ELR (cell line): ENCODE data around the gene TMEM258.

Experiments
- DNase-seq: peaks from one replicate; pipeline ENCODE4 v3.0.0-alpha.2; 2015; ENCODE audit warnings: low read depth

TMEM258 gene

DNA sequence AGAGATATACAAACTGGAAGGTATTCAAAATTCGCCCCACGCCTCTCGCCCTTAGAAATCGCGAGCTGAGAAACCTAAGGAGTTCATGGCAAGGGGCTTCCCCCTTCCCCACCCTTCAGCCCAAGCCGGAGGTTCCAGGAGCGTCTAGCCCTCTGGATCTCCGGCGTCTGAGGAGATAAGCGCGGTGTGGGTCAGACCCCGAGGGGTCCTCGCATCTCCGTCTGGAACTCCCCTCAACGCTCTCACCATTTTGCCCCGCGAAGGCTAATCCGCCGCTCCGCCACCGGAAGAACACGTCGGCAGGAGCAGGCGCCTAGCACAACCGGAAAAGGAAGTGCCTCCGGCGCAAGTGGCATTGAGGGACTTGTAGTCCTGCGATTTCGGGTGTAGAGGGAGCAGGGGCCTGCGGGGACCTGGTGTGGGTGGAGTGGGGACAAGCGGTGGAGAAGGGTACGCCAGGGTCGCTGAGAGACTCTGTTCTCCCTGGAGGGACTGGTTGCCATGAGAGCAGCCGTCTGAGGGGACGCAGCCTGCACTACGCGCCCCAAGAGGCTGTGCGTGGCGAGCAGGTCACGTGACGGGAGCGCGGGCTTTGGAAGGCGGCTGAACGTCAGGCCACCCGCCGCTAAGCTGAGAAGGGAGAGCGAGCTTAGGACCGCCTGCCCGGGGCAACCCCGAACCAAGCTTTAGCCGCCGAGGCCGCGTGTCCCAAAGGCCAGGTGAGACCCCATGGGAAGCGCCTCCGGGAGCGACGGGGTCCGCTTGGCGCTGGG, at the start of gene TMEM258, which contains the start of gene FEN1:
TMEM258 (minus strand) TSS at position 290 of the 773 bp plus-strand sequence; CDS start at position 249, 41 bp downstream.
FEN1 (plus strand) TSS at position 602 of the 773 bp plus-strand sequence. CDS start 2,451 bp downstream, outside the sequence.
- DNase-seq: peak; percentile 95

DNA sequence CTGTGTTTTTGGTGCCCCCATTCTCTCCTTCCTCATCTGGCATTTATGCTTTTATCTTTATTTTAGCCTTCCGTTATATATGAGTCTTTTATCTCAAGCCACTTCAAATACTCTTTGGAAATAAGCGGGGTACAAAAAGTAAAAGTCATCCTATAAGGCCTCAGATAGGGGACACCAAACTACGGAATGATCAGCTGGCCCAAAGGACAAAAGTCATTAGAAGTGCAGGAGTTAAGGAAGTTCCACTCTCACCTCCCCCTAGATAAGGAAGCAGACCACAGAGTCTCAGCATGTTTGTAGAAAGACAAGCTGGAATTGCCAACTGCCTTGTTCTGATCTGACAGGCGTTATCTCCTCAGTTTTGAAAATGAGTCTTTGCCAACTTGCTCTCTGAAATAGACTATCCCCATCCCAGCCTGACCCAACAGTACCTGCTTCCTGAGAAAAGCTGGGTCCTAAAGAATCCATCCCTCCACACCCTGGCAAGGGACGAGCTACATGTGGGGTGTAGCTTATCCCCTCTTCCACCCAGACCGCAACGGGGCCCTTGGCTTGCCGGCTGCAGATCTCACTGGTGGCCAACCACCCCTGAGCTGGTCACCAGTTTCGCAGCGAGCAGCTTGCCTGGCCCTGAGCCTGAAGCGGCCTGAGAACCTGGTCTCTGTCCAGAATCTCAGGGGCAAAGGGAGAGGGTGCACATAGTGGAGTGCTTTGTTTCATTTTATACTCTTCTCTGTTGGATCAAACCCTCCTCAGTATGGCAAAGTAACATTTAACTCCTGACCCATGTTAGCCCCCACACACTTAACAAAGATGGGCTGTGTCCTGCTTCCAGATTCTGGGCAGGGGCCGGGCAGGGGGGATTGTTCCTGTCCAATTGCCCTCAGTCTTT, 49.5 kb upstream of the TMEM258 start:
- DNase-seq: no peak

DNA sequence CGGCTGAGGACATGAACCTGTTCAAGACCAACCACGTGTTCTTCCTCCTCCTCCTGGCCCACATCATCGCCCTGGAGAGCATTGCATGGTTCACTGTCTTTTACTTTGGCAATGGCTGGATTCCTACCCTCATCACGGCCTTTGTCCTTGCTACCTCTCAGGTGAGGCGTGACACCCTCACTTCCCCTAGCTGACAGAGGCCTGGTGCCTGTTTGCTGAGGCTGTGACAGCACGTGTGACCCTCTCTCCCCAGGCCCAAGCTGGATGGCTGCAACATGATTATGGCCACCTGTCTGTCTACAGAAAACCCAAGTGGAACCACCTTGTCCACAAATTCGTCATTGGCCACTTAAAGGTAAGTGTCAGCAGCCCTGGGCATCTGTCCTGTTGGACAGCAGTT, 48.0 kb upstream of the TMEM258 start:
- DNase-seq: no peak

DNA sequence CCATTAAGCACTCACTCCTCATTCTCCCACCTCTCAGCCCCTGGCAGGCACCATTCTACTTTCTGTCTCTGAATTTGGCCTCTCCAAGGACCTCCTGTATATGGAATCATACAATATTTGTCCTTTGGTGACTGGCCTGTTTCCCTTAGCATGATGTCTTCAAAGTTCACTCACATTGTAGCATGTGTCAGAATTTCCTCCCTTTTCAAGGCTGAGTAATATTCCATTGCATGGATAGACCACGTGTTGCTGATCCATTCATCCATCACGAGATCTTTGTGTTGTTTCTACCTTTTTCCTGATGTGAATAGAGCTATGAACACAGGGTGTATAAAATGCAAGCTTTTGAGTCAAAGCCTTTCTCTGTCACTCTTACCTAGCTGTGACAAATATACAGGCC, 47.3 kb upstream of the TMEM258 start:
- DNase-seq: no peak

DNA sequence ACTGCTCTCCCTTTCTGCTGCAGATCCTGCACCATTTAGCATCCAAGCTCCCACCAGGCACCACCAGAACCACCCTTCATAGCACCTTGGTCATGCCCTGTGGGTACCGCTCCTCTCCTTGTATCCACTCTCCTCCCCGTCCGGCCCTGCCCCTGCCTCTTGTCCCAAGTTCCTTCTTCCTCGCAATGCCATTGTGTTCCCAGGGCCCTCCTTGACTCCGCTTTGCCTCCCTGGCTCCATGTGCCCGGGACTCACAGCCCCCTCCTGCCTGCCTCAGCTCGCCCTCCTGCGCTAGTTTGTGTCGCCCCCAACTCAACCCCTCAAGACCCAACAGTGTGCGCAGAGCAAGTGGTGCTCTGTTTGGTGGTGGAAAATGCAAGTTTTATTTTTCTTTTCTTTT, 46.5 kb upstream of the TMEM258 start:
- DNase-seq: no peak

DNA sequence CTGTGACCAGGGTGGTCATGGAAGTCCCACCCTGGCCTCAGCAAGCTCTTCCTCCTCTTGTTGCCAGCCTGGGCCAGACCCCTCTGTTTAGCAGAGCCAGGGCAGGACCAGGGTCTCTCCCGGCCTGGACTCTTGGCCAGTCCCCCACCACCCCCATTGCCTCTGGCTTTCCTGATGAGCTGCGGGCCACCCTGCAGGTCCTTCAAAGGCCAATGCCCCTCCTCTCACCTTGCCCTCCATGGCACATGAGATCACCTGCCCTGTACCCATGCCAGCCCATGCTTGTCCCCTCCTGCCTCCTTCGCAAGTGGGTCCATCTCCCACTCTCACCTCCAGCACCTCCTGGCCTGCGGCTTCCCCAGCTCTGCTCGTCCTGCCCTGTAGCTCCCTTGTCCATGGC, 46.1 kb upstream of the TMEM258 start:
- DNase-seq: no peak

DNA sequence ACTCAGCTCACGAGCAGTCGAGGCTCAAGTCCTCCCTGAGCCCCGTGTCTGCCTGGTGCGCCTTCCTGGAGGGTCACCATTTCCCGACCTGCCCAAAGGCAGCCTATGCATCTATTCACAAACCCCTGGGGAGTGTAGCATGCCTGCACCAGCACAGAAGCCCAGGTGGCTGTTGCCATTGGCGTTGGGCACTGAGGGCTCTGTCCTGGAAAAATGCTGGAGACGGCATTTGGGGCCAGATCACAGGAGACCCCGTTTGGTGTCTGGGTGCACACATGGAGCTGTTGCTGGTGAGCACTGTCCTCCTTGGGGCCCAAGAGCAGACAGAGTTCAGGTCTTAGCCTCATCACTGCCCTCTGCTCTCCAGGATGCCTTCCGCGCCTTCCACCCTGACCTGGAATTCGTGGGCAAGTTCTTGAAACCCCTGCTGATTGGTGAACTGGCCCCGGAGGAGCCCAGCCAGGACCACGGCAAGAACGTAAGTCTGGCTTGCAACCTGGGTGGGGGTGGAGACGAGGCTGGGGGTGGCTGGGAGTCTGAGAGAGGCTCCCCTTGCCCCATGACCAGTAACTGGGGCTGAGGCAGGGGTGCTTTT, 45.1 kb upstream of the TMEM258 start:
- no peak for DNase-seq

DNA sequence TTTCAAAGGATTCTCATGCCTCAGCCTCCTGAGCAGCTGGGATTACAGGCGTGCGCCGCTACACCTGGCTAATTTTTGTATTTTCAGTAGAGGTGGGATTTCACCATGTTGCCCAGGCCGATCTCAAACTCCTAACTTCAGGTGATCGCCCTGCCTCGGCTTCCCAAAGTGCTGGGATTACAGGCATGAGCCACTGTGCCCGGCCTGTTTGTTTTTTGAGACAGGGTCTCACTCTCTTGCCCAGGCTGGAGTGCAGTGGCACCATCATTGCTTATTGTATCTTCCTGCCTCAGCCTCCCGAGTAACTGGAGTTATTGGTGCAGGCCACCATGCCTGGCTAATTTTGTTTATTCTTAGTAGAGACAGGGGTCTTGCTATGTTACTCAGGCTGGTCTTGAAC, 43.8 kb upstream of the TMEM258 start:
- no peak for DNase-seq

DNA sequence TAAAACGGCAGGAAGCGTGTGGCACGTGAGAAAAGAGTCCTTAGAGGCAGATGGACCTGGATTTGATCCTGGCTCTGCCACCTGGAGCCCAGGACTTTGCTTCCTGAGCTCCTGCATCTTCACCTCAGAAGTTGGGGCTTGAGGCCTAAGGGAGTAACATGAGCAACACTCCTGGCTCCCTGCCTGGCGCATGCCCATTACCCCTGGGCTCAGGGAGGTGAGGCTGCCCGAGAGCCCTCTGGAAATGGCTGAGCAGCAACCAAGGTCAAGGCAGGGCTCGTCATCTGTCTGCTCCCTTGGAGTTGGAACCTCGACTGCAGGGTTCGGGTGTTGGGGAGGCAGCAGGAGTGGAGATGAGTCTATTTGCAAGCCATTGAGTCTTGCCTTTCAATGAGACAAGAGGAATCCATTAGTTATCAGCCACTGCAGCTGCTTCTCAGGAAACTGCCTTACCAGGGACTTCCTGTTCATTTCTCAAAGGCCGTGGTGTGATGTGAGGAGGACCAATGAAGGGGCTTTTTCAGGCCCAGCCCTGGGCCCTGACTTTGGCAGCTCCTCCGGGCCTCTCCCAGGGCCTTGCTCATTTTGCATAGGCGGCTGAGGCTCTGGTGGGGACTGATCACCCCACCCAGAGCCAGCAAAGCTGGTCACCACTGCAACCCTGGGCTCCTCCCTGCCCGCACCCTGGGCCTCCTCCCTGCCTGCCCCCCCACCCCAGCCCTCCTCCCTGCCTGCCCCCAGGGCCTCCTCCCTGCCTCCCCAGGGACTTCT, 42.1 kb upstream of the TMEM258 start:
- DNase-seq: no peak

DNA sequence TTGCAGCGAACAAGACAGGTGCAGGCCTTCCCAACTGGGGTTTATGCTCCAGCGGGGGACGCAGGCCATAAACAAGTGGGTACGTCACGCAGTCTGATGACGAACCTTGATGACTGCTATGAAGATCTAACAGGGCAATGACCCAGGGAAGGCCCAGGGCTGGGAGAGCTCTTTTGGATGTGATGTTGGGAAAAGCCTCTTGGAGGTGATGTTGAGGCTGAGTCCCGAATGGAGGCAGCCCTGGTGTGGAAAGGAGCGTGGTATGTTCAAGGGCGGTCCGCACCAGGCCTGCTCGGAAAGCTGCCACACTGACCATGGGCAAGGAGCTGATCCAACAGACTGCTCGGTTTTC, 41.5 kb upstream of the TMEM258 start:
- DNase-seq: no peak

DNA sequence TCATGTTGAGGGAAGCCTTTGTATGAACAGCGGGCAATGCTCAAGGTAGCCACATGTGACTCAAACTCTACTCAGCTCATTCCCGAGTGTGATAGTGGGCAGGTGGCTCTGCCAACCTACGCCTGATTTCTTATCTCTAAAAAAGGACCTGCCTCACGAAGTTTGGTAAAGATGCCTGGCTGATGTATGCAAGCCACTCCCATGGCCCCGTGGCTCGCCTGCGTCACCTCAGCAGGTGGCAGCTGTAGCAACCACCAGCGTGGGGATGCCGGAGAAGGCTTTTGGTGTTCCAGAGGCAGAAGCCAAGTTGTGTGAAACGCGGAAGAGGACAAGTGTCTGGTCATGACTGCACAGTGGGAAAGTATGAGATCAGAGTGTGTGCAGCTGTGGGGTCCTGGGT, 41.1 kb upstream of the TMEM258 start:
- no peak for DNase-seq

DNA sequence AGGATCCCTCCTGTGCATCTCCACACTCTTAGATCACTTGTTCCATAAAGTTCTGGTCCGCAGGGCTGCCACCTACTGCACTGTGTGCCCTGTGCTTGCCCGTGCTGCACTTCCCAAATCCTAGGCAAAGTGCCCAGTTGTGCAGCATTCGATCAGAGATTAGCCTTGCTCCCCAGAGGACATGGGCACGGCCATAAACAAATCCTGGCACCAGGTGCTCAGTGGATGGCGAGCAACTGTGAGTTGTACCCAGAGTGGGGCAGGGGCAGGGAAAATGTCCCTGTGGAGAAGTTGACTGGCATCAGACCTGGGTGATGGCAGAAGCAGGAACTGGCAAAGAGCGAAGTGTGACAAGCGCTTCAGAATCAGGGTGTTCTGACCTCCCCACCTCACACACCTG, 40.4 kb upstream of the TMEM258 start:
- no peak for DNase-seq

DNA sequence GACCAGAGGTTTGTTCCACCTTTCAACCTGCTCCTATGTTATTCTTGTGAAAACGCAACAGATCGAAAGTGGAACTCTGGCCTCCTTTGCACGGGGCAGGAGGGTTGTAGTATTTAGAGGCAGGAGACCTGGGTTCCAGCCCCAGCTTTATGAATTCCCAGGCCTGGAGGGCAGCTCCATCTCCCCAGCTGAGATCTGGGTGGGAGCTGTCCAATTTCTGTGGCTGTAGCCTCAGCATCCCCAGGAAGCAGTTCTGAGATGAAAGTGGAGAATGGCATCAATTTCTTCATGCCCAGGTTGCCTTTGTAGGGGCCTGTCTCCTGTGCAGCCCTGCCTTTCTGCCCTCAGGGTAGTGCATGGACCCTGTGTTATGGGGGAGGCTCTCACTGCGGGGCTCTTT, 39.8 kb upstream of the TMEM258 start:
- DNase-seq: no peak

DNA sequence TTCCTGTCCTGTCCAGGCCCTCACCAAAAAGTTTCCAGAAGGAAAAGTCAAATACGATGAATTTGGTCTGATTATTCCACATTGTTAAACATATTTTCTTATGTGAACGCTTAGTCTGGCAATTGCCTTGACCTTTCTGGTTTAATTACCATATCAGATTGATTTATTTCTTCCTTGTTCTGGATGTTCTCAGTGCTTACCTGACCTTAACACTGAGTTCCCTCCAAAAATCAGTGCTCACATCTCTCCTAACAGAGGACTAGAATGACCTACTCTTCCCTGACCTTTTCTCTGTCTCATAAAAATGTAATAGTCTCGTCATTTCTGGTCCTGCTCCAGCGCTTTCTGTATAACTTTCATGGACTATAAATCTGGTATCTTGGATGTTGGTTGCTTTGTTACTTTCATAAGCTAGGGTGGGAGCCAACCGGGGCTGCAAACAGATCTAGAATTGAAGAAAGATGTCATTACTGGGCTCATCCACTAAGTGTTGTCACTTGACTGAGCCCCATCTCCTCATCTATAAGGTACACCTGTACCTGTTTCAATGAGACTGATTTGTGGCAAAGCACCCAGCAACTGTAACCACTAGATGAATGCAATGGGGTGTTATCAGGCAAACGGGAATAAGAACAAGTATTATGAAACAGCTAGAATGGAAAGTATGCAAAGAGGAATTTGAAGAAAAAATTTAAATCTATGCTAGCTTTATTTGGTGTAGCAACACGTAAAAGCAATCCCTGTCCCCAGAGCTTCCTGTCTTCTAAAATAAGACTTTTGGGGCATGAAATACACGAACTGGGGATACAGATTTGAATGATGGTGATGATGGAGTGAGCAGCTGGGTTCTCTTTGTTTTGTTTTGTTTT, 38.1 kb upstream of the TMEM258 start:
- DNase-seq: no peak

DNA sequence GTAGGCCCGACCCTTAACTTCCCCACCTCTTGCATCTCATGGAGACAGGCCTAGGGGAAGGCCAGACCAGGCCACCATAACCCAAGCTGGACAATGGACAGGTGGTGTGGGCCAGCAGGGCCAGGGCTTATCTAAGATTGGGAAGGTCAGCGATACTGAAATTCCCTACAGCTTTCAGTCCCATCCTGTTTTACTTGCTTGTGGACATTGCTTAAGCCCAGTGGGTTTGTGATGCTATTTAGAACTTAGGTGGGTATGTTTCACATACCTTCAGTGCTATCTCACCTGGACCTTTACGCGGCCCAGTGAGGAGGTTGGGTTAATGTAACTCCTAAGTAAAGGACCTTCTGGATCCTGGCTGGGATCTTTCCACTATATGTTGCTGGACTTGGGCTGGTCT, 37.4 kb upstream of the TMEM258 start:
- no peak for DNase-seq

DNA sequence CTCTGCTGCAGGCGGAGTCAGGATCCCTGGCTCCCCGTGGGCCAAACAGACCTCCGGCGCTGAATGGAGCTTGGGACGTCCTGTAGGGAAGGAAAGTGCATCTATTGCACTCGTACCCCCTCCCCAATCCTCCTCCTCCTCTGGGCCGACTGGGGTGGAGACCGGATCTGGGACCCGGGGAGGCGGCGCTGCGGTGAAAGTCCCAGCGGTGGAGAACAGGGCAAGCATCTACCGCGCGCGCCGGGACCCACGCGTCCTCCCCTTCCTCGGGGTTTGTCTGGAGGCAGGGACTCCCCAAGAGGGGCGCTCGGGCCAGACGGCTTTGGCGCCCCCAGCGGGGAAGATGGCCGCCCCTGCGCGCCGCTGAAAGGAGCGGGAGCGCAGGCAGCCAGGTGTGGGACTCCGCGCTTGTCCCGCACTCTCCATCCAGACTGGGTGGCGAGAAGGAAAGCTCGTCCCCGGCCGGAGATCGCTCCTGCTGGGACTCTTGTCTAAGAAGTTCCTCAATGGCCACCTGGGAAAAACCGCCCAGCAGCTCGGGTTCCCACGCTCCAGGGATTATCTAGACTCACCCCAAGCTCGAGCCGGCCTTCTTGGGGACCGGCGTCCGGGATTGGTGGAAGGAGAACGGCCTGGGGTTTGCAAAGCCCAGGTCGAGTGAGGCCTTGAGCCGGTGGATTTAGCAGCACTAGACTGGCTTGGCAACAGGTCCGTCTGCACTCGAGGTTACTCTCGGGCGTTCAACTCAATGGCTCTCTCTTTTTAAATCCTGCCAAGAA, 36.4 kb upstream of the TMEM258 start:
- peak; percentile 34 for DNase-seq

DNA sequence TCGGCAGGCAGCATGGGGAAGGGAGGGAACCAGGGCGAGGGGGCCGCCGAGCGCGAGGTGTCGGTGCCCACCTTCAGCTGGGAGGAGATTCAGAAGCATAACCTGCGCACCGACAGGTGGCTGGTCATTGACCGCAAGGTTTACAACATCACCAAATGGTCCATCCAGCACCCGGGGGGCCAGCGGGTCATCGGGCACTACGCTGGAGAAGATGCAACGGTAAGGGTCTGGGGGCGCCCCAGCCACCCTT, 35.9 kb upstream of the TMEM258 start:
- DNase-seq: no peak

DNA sequence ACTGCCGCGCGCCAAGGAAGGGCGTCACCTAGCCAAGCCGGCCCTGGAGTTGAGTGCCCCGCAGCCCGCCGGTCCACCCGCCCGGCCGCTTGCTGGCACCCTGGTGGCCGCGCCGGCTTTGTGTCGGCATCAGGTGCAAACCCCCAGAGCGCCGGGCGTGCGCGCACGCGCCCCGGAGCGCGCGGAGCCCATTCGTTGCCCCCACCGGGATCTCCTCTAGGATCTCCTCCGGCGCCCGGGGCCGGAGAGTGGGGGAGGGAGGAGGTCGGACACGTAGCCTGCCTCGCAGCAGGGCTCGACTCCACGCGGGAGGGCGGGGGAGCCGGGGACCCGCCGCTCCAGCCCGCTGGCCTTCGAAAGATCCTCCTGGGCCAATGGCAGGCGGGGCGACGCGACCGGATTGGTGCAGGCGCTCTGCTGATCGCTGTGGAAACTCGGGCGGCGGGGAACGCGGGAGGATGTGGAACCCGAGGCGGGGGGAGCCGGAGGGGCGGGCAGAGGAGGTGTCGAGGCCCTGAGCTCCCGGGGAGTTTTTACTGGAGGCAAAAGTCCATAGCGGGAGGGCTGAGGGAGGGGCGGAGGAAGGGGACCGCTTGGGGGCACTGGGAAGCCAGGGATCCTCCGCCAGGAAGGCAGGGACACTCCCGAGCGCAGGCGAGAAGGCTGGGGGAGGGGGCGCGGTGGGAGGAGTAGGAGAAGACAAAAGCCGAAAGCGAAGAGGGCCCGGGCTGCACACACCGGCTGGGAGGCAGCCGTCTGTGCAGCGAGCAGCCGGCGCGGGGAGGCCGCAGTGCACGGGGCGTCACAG, 35.4 kb upstream of the TMEM258 start, which contains the start of gene FADS2:
FADS2 (plus strand) TSS at position 730 of the 808 bp plus-strand sequence. CDS start 91 bp downstream, outside the sequence.
- peak; percentile 69 for DNase-seq

DNA sequence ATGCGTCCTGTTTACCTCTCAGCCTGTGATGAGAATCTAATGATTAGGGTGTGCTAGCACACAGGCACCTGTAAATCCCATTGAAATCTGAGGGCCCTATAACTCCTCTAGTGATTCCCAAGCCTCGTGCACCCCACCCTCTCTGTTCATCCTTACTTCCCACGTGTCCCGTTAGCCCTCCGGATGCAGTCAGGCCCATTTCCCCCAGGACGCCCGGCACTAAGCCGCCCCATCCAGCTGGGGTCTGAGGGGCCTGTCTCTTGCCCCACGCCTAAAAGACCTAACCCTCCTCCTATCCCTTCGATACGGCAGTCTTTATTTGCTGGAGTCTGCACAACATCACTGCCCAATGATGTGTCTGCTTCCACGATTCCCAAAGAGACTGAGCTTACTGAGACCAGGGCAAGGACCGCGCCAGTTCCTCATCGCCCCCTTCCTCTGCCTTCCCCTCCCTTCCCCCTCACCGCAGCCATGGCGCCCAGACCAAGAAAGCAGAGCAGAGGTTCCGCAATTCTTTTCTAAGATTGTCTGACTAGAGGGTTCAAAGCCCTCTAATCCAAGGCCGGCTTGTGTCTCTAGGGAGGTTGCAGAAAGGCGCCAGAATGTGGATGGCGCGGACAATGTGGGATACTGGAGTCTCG, 34.7 kb upstream of the TMEM258 start:
- no peak for DNase-seq
